Measurements from ENCODE around the gene ZNF536. TPM values are rescaled to one million over a fixed set of nuclear protein-coding genes. Genes with fewer than 3 reads are reported as not detected.

The ZNF536 gene
- total RNA-seq, 3 donors from 2014 or later = 1.3 to 7.3 (median 1.3) TPM

DNA sequence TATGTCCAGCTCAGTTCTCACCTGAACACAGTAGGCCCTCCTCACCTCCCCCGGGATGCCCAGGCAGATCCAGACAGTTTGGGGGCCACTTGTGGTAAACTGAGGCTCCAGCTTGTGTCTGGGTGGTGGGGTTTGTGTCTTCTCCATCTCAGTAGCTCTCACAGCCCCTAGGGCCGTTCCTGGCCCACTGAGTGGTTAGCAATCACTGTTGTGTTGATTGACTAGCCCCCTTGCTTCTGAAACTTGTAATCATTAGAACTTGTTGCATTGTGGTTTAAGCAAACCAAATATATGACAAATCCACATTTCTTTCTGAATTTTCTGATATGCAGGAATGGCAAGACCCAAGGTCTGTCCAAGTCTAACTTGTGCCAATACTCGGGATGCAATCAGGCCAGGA is 13.9 kb upstream of the ZNF536 start:
- H3K9me3 ChIP-seq = no peaks in the 10 kb centered on the region
- no peak for ATAC-seq
- H3K36me3 ChIP-seq (ENCODE audit: low read depth) = no peaks in the 10 kb centered on the region
- intact Hi-C loops (cut with DNase I, micrococcal nuclease) = no loop called here
- TF ChIP-seq, protein P1, sequence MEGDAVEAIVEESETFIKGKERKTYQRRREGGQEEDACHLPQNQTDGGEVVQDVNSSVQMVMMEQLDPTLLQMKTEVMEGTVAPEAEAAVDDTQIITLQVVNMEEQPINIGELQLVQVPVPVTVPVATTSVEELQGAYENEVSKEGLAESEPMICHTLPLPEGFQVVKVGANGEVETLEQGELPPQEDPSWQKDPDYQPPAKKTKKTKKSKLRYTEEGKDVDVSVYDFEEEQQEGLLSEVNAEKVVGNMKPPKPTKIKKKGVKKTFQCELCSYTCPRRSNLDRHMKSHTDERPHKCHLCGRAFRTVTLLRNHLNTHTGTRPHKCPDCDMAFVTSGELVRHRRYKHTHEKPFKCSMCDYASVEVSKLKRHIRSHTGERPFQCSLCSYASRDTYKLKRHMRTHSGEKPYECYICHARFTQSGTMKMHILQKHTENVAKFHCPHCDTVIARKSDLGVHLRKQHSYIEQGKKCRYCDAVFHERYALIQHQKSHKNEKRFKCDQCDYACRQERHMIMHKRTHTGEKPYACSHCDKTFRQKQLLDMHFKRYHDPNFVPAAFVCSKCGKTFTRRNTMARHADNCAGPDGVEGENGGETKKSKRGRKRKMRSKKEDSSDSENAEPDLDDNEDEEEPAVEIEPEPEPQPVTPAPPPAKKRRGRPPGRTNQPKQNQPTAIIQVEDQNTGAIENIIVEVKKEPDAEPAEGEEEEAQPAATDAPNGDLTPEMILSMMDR (IDR thresholded peaks at IDR 0.05) = no peak
- H3K4me3 ChIP-seq = no peak overlapping the region
- H3K4me1 ChIP-seq (ENCODE audit: low read depth) = no peaks in the 10 kb centered on the region
- DNase-seq = no peak

DNA sequence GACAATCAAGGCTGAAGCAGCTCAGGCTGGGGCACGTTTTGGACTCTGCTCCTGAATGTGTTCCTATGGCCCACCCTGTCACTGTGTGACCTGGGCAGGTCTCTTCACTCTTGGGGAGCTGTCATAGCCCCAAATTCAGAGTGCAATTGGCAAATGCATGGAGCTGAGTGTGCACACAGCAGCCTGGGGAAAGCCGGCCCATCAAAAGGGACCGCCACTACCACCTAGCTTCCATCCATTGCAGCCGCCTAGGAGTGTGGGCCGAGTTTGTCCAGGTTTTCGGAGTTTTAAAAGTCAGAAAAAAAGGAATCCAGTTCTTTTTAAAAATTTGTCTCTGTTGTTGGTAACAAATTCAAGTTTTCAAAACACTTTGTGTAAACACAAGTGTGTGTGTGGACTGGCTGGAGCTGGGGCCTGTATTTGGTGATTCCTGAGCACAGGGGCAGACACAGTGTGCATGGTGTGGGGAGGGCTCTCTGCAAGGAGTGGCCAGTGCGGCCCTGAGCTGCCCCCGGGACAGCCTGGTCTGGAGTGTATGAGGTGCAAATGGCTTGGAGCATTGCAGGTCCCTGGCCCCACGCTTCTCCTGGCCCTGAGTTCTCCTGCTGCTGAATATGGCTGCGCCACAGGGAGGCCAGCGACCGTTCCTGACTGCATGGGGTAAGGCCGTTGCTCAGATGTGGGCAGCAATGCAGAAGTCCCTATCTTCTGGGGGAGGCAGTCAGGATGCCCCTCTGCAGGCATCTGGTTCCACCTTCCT is 13.2 kb upstream of the ZNF536 start:
- Histone ChIP-seq H3K36me3 (ENCODE audit: low read depth) (no peaks in the 10 kb centered on the region), H3K4me3 (no peak overlapping the region), H3K4me1 (ENCODE audit: low read depth) (no peaks in the 10 kb centered on the region), H3K9me3 (no peaks in the 10 kb centered on the region)
- TF ChIP-seq, protein P1 (IDR thresholded peaks at IDR 0.05) = no peak
- intact Hi-C loops (cut with DNase I, micrococcal nuclease) = no loop called here
- ATAC-seq (no peak), DNase-seq (no peak)

DNA sequence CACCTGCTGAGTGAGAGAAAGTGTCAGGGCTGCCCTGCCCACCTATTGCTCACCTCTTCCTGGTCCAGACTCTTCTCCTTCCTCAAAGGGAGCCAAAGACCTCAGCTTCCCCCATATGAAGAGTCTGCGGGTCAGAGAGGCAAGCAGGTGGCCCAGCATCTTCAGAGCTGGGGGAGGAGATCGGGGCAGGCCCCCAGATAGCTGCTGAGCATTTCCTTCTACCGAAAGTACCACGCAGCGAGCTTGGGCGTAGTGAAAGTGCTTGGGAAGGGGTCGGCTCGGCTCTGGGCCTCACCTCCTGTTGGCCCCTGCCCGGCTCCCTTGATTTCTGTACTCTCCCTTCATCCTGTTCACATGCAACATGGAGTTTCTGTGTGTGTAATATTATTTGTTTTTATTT is 12.2 kb upstream of the ZNF536 start:
- no peak for ATAC-seq
- H3K4me1 ChIP-seq (ENCODE audit: low read depth) = no peaks in the 10 kb centered on the region
- intact Hi-C loops (cut with DNase I, micrococcal nuclease) = no loop called here
- H3K4me3 ChIP-seq = no peak overlapping the region
- TF ChIP-seq, protein P1 (IDR thresholded peaks at IDR 0.05) = no peak
- DNase-seq = no peak
- no peaks in the 10 kb centered on the region for H3K36me3 ChIP-seq (ENCODE audit: low read depth)
- H3K9me3 ChIP-seq = no peaks in the 10 kb centered on the region

DNA sequence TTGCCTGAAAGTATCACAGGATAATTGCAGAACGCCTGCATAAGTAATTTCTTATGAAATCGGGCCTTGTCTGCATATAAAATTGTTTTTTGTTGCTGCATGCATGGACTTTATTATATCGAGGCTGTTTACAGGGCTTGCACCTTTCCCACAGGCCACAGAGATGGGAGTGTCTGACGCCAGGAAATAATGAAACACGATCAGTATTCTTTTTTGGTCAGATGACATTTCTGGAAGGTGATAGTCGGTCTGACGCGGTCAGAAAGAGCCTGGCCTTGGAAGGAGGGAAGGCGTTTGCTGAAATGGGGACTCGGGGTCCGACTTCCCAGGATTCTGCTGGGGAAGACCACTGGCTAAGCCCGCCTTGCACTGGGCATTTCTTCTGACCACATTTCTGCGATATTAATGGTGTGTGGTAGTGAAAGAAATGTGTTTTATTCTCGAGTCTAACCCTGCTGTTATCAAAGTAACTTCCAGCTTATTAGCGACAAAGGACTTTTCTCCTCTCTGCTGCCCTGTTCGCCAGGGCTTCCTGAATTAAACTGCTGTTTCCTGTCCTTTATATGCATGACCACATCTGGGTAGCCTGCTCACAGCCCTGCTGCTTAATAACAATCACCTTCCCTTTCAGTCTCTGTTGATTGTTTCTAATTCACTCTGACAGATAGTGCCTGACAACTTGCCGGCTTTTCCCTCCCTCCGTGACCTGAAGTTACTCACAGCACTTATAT is 11.6 kb upstream of the ZNF536 start:
- no peaks in the 10 kb centered on the region for H3K9me3 ChIP-seq
- DNase-seq (no peak), ATAC-seq (no peak)
- intact Hi-C loops (cut with DNase I, micrococcal nuclease) = no loop called here
- no peaks in the 10 kb centered on the region for H3K36me3 ChIP-seq (ENCODE audit: low read depth)
- H3K4me1 ChIP-seq (ENCODE audit: low read depth) = no peaks in the 10 kb centered on the region
- TF ChIP-seq, protein P1 (IDR thresholded peaks at IDR 0.05) = no peak
- H3K4me3 ChIP-seq = no peak overlapping the region

DNA sequence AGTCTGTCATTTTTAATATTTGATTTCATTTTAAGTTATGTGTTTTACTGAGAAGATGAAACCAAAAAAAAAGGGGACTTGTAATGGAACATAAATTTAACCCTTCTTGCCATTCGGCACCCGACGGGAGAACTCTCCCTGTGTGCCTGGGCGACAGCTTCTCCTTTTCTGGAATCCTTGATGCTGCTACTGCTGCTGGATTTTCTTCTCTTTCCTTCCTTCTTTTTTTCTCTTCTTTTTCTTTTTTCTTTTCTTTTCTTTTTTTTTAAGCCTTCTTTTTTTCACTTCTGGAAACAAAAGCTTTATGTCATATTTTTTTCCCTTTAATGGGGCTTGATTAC is 11.1 kb upstream of the ZNF536 start:
- no peaks in the 10 kb centered on the region for H3K4me1 ChIP-seq (ENCODE audit: low read depth)
- intact Hi-C loops (cut with DNase I, micrococcal nuclease) = no loop called here
- ATAC-seq (no peak), DNase-seq (no peak)
- no peaks in the 10 kb centered on the region for H3K9me3 ChIP-seq
- H3K4me3 ChIP-seq = no peak overlapping the region
- no peaks in the 10 kb centered on the region for H3K36me3 ChIP-seq (ENCODE audit: low read depth)
- TF ChIP-seq, protein P1 (IDR thresholded peaks at IDR 0.05) = no peak

Data from mucosa of descending colon (tissue), 3 donors.